GM03348 (cell line): ENCODE results near the gene GNPTAB.
"Not testable (repeated sequence)": the region's sequence is repeated elsewhere in the genome, so short reads cannot be mapped to it uniquely, and the experiment has no call there.

Source experiments
- DNase-seq: peaks from one replicate; pipeline ENCODE4 v3.0.0; 2012; ENCODE audit warnings: low spot score

The GNPTAB gene

GRCh38 chr12:101852998-101853397 is 22.2 kb upstream of the GNPTAB start:
- no peak for DNase-seq

- no peak for DNase-seq
Observed at GRCh38 chr12:101850199-101850598, 19.4 kb upstream of the GNPTAB start.

- no peak for DNase-seq
Observed at GRCh38 chr12:101847325-101847724, 16.6 kb upstream of the GNPTAB start.

- DNase-seq = no peak
Observed at GRCh38 chr12:101845137-101845711, 14.5 kb upstream of the GNPTAB start.

- DNase-seq = no peak
Observed at GRCh38 chr12:101841069-101841468, 10.3 kb upstream of the GNPTAB start.

GRCh38 chr12:101839324-101840283 is 8.8 kb upstream of the GNPTAB start:
- peak; percentile 78 for DNase-seq

- DNase-seq = no peak
Observed at GRCh38 chr12:101838628-101839323, 8.0 kb upstream of the GNPTAB start.

GRCh38 chr12:101832030-101832429 is 1.3 kb upstream of the GNPTAB start:
- no peak for DNase-seq

- no peak for DNase-seq
Observed at GRCh38 chr12:101829639-101830366, 956 bp downstream of the GNPTAB start.

GRCh38 chr12:101828463-101829196 is 2.1 kb downstream of the GNPTAB start:
- no peak for DNase-seq

- no peak for DNase-seq
Observed at GRCh38 chr12:101826766-101827368, 3.9 kb downstream of the GNPTAB start.

GRCh38 chr12:101824831-101825230 is 5.9 kb downstream of the GNPTAB start:
- DNase-seq = no peak

GRCh38 chr12:101823891-101824290 is 6.9 kb downstream of the GNPTAB start:
- peak; percentile 26 for DNase-seq

GRCh38 chr12:101823039-101823438 is 7.7 kb downstream of the GNPTAB start:
- no peak for DNase-seq

GRCh38 chr12:101819467-101819866 is 11.3 kb downstream of the GNPTAB start:
- DNase-seq = no peak

- DNase-seq = not testable (repeated sequence)
Observed at GRCh38 chr12:101818689-101819088, 12.1 kb downstream of the GNPTAB start.

GRCh38 chr12:101813117-101813516 is 17.6 kb downstream of the GNPTAB start:
- no peak for DNase-seq

GRCh38 chr12:101812716-101813115 is 18.0 kb downstream of the GNPTAB start:
- DNase-seq = not testable (repeated sequence)

GRCh38 chr12:101811342-101811741 is 19.4 kb downstream of the GNPTAB start:
- DNase-seq = not testable (repeated sequence)

GRCh38 chr12:101809208-101809607 is 21.6 kb downstream of the GNPTAB start:
- no peak for DNase-seq

GRCh38 chr12:101806265-101806664 is 24.5 kb downstream of the GNPTAB start:
- DNase-seq = no peak
